NB4 (cell line): ENCODE measurements around the gene ZDHHC13.

Experiments
- DNase-seq: peaks from one replicate; pipeline ENCODE4 v3.0.0; 2010; ENCODE audit warnings: low read depth
- H3K4me3 ChIP-seq: one replicate; pipeline ENCODE4 v1.5.1; 2011; ENCODE audit warnings: mild to moderate bottlenecking, low read depth, low read length, moderate library complexity
- MAX ChIP-seq: IDR thresholded peaks from 2 replicates; pipeline ENCODE4 v1.6.1; 2011; ENCODE audit warnings: low read depth, low read length
- MYC ChIP-seq: IDR thresholded peaks from 2 replicates; pipeline ENCODE4 v1.6.1; 2011; ENCODE audit warnings: low read depth, low read length
- POLR2A ChIP-seq: IDR thresholded peaks from 2 replicates; pipeline ENCODE4 v1.6.1; 2011; ENCODE audit warnings: mild to moderate bottlenecking; ENCODE audit not compliant: insufficient read length; ENCODE audit errors: extremely low read depth
- TF ChIP-seq, protein P1 (sequence below): IDR thresholded peaks from one replicate; pipeline ENCODE4 v1.5.1; 2012; ENCODE audit warnings: low read depth, low read length

ZDHHC13 gene

DNA sequence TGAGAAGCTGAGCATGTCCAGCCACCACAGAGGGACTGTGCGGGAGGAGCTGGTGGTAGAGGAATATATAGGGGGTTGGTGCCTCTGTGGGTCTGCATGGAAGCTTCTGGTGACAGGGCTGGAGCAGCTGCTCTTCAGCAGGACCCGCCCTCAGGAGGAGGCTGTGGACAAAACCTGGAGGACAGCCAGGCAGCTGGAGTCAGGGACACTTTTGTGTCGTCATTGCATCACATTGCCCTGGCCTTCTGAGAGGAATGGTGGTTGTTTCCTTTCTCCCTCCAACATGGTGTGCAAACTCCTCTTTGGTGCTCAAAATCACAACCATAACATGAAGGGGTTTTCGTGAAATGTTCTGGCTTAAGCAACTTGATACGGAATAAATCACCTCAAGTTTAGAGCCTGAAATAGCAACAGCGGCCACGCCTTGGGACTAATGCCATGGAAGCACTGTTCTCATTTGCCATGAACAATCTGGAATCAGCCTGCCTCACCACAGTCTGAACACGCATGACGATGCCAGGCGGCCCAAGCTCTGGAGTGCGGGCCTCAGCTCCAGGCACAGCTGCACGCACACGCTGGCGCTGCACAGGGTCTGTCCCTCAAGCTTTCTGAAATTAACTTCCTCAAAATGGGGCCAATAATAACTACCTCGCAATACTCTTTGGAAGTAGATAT, 102.0 kb downstream of the ZDHHC13 start:
- no peak overlapping the region for H3K4me3 ChIP-seq
- TF ChIP-seq MAX (no peak), MYC (no peak), POLR2A (no peak)
- TF ChIP-seq, protein P1, sequence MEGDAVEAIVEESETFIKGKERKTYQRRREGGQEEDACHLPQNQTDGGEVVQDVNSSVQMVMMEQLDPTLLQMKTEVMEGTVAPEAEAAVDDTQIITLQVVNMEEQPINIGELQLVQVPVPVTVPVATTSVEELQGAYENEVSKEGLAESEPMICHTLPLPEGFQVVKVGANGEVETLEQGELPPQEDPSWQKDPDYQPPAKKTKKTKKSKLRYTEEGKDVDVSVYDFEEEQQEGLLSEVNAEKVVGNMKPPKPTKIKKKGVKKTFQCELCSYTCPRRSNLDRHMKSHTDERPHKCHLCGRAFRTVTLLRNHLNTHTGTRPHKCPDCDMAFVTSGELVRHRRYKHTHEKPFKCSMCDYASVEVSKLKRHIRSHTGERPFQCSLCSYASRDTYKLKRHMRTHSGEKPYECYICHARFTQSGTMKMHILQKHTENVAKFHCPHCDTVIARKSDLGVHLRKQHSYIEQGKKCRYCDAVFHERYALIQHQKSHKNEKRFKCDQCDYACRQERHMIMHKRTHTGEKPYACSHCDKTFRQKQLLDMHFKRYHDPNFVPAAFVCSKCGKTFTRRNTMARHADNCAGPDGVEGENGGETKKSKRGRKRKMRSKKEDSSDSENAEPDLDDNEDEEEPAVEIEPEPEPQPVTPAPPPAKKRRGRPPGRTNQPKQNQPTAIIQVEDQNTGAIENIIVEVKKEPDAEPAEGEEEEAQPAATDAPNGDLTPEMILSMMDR: no peak
- no peak for DNase-seq

DNA sequence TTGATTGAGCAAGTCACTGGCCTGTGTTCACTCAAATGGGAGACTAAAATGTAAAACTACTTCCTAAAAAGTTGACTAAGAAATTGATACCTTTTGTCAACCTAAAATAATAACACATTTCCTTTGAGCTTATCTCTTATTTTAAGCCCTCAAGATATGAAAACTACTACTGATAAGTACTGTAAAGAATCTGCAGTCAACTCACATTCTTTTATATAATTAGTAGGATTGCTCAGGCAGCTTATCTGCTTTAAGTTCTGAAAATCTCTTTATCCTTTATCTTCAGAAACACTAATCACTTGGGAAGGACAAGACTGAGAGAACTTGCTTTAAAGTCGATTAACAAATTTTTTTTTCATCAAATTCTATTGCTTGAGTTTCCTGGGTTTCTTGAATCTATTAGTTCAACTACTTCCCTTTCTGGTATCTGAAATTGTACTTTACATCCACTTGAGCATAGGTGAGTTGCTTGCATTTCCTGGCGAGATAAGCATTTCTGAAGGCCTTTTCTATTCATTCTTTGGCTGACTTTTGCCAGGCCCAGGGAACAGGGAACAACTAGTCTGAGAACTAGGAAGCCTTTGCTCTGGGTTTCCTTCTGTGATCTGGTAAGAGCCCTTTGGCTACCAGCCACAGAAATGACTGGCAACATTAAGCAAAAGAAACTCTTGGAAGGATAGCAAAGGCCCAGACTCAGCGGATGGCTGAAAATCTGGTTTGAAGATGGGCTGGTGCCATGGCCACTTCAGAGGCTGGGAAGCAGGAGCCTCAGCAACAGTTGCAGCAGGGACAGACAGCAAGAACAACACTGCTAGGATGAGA, 104.1 kb downstream of the ZDHHC13 start:
- no peak for DNase-seq
- no peak overlapping the region for H3K4me3 ChIP-seq
- TF ChIP-seq POLR2A: no peak
- TF ChIP-seq, protein P1: no peak
- no peak for TF ChIP-seq MAX
- TF ChIP-seq MYC: no peak

- TF ChIP-seq MYC: no peak
- TF ChIP-seq, protein P1: no peak
- TF ChIP-seq POLR2A: no peak
- no peak for TF ChIP-seq MAX
- H3K4me3 ChIP-seq: no peak overlapping the region
Measured at GRCh38 chr11:19225123-19225522, 108.2 kb downstream of the ZDHHC13 start.

GRCh38 chr11:19225581-19225980, 108.6 kb downstream of the ZDHHC13 start:
- TF ChIP-seq MYC (no peak), MAX (no peak), POLR2A (no peak)
- TF ChIP-seq, protein P1: no peak
- H3K4me3 ChIP-seq: no peak overlapping the region
- DNase-seq: no peak

More at GRCh38 chr11:19225123-19225522, 108.2 kb downstream of the ZDHHC13 start:
- DNase-seq: no peak
